Measurements from ENCODE around the gene SMARCC1. TPM values are rescaled to one million over a fixed set of nuclear protein-coding genes. Genes with fewer than 3 reads are reported as not detected.
A peak's percentile ranks its signal among the peaks of the same experiment; 100 is the strongest.

Gene SMARCC1
- total RNA-seq, 1 donor from 2014 or later: 28.7 TPM

DNA sequence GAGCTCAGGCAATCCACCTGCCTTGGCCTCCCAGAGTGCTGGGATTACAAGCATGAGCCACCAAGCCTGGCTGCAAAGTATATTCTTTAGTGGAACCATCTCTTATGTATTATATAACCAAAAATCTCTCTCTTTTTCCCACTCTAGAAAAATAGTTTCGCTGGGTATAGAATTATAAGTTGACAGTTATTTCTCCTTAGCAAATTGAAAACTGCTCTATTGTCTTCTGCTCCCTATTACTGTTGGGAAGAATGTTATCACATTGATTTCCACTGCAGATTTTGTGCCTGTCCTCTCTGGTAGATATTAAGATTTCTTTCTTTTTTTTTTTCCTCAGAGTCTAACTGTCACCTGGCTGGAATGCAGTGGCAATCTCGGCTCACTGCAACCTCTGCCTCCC, 11.0 kb upstream of the SMARCC1 start:
- H3K36me3 ChIP-seq (ENCODE audit: control insufficient read depth, insufficient read depth, low read length): no peaks in the 10 kb centered on the region
- DNase-seq (ENCODE audit: low read depth) (no peak), FAIRE-seq (no peak)
- no peaks in the 10 kb centered on the region for H3K27me3 ChIP-seq (ENCODE audit: control insufficient read depth, insufficient read depth, low read length)
- TF ChIP-seq, protein P1, sequence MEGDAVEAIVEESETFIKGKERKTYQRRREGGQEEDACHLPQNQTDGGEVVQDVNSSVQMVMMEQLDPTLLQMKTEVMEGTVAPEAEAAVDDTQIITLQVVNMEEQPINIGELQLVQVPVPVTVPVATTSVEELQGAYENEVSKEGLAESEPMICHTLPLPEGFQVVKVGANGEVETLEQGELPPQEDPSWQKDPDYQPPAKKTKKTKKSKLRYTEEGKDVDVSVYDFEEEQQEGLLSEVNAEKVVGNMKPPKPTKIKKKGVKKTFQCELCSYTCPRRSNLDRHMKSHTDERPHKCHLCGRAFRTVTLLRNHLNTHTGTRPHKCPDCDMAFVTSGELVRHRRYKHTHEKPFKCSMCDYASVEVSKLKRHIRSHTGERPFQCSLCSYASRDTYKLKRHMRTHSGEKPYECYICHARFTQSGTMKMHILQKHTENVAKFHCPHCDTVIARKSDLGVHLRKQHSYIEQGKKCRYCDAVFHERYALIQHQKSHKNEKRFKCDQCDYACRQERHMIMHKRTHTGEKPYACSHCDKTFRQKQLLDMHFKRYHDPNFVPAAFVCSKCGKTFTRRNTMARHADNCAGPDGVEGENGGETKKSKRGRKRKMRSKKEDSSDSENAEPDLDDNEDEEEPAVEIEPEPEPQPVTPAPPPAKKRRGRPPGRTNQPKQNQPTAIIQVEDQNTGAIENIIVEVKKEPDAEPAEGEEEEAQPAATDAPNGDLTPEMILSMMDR (IDR thresholded peaks at IDR 0.05; ENCODE audit: insufficient read depth, low read length, severe bottlenecking): no peak
- no peak overlapping the region for H3K4me3 ChIP-seq (ENCODE audit: low read depth, low read length)

DNA sequence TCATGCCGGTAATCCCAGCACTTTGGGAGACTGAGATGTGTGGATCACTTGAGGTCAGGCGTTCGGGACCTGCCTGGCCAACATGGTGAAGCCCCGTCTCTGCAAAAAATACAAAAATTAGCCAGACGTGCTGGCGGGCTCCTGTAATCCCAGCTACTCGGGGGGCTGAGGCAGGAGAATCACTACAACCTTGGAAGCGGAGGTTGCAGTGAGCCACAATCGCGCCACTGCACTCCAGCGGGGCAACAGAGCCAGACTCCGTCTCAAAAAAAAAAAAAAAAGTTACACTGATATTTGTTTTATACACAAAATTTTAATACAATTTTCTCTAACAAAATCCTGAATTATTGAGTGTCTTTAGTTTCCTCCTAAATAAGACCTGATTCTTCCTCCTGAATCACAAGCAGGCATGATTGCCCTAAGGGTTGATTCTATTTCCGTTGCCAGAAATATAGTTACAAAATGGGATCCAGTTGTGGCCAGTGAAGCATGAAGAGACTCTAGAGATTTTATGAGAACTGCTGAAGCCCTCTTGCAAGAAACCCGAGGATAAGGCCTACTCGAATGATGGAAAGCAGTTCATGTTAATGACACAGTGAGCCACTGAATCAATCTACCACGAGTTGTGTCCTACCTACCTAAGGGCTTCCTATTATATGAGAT, 9.6 kb upstream of the SMARCC1 start:
- TF ChIP-seq, protein P1 (IDR thresholded peaks at IDR 0.05; ENCODE audit: insufficient read depth, low read length, severe bottlenecking): no peak

DNA sequence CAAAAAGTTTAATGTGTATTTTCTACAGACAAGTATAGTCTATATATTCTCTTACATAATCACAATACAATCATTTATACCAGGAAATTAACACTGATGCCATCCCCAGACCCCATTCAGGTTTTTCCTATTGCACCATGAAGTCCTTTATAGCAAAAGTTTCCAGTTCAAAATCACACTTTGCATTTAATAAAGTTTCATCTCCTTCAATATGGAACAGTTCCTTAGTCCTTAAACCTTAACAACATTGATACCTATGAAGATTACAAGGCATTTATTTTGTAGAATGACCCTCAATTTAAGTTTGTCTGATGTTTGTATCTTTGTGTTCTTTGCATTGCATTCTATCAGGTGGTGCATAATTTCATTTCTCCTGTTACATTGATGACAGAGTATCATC, 2.0 kb upstream of the SMARCC1 start:
- TF ChIP-seq, protein P1 (IDR thresholded peaks at IDR 0.05; ENCODE audit: insufficient read depth, low read length, severe bottlenecking): no peak
- H3K4me3 ChIP-seq (ENCODE audit: low read depth, low read length): no peak overlapping the region
- H3K36me3 ChIP-seq (ENCODE audit: control insufficient read depth, insufficient read depth, low read length): no peaks in the 10 kb centered on the region
- no peak for DNase-seq (ENCODE audit: low read depth)
- no peak for FAIRE-seq
- H3K27me3 ChIP-seq (ENCODE audit: control insufficient read depth, insufficient read depth, low read length): no peaks in the 10 kb centered on the region

More for the DNA sequence above, 9.6 kb upstream of the SMARCC1 start:
- Histone ChIP-seq H3K36me3 (ENCODE audit: control insufficient read depth, insufficient read depth, low read length) (no peaks in the 10 kb centered on the region), H3K27me3 (ENCODE audit: control insufficient read depth, insufficient read depth, low read length) (no peaks in the 10 kb centered on the region), H3K4me3 (ENCODE audit: low read depth, low read length) (no peak overlapping the region)
- no peak for DNase-seq (ENCODE audit: low read depth)
- no peak for FAIRE-seq

DNA sequence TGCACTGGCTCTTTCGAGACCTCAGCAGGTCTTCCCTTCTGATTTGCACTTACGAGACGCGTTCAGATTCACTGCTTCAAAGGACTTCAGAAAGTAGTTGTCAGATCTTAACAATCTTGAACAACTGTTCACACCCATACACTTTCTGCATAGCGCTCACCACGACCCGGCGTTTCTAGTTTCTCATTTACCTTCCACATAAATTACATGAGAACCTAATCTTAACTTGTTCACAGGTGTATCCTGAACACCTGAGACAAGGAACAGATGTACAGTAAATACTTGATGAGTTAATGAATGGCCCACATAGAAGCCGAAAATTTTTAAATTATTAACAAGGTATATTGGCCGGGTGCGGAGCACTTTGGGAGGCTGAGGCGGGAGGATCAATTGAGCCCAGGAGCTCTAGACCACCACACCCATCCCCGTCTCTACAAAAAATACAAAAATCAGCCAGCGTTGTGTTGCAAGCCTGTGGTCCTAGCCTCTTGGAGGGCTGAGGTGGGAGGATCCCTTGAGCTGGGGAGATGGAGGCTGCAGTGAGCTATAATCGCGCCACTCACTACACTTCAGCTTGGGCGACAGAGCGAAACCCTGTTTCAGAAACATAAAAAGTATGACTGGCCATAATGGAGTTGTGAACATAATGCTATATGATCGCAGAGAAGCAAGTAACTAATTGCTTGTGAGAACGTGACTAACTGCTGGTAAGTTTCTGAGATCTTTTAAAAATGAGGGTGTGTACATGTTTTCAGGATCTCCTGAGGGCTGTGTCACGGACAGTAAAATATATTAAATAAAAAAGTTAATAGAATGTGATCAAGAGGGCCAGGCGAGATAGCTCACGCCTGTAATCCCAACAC, 984 bp upstream of the SMARCC1 start:
- Histone ChIP-seq H3K36me3 (ENCODE audit: control insufficient read depth, insufficient read depth, low read length) (no peaks in the 10 kb centered on the region), H3K27me3 (ENCODE audit: control insufficient read depth, insufficient read depth, low read length) (no peaks in the 10 kb centered on the region), H3K4me3 (ENCODE audit: low read depth, low read length) (peak overlapping the region; percentile 78)
- DNase-seq (ENCODE audit: low read depth) (peak; percentile 13), FAIRE-seq (no peak)
- TF ChIP-seq, protein P1 (IDR thresholded peaks at IDR 0.05; ENCODE audit: insufficient read depth, low read length, severe bottlenecking): no peak

DNA sequence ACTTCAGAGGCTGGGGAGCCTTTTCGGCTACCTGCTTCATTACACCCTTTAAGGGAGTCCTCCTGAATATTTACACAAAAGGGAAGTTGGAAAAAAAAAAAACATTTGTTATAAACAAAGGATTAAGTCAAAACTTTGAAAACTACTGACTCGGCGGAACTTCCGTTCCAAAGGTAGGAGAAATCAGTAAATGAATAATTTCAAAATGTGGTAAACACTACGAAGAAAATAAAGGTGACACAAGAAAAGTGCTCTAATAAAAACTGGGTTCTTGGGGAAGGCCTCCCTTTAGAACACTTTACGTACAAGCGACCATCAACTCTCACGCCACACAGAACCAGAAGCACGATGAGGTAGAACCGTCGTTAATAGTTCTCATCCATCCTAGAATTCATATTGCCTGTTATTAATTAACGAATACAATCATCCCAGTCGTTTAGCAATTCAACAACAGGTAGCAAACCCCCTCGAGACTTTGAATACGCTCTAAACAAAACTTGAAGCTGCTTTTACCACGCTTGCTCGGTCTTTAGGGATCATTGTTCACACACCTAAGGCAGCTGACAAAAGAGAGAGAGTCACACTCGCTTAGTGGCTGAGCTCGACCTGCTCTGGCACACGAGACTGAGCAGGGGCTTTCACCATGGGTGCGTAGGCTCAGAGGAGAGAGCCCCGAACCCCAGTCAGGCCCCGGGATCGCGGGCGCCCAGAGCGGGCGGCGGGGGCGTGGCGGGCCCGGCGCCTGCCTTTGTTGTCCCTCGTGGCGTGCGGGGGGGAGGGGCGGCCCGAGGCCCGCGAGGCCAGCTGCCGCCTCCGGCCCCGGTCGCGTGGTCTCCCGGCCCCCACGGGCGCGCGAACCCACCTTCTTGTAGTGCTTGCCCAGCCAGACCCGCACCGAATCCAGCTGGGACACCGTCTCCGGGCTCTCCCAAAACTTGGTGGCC, 680 bp downstream of the SMARCC1 start:
- peak; percentile 42 for DNase-seq (ENCODE audit: low read depth)
- TF ChIP-seq, protein P1 (IDR thresholded peaks at IDR 0.05; ENCODE audit: insufficient read depth, low read length, severe bottlenecking): no peak
- H3K4me3 ChIP-seq (ENCODE audit: low read depth, low read length): peak overlapping the region; percentile 78
- FAIRE-seq: no peak
- no peaks in the 10 kb centered on the region for H3K27me3 ChIP-seq (ENCODE audit: control insufficient read depth, insufficient read depth, low read length)
- no peaks in the 10 kb centered on the region for H3K36me3 ChIP-seq (ENCODE audit: control insufficient read depth, insufficient read depth, low read length)
